PFSK-1 (cell line): ENCODE measurements around the gene PGAM5.

ENCODE experiments used
- FOXP2 ChIP-seq: optimal IDR thresholded peaks from 2 replicates; pipeline ENCODE3; 2011; ENCODE audit warnings: borderline replicate concordance, control low read depth, inconsistent platforms; ENCODE audit not compliant: insufficient read depth; ENCODE audit errors: extremely low read length, extremely low read depth
- POLR2AphosphoS5 ChIP-seq: IDR thresholded peaks from 2 replicates; pipeline ENCODE4 v1.6.1; 2012; ENCODE audit warnings: low read depth, mild to moderate bottlenecking, control low read depth, low read length, moderate library complexity
- TAF1 ChIP-seq: IDR thresholded peaks from 2 replicates; pipeline ENCODE4 v1.6.1; 2012; ENCODE audit warnings: low read length, control low read depth, borderline replicate concordance; ENCODE audit not compliant: insufficient read depth

DNA sequence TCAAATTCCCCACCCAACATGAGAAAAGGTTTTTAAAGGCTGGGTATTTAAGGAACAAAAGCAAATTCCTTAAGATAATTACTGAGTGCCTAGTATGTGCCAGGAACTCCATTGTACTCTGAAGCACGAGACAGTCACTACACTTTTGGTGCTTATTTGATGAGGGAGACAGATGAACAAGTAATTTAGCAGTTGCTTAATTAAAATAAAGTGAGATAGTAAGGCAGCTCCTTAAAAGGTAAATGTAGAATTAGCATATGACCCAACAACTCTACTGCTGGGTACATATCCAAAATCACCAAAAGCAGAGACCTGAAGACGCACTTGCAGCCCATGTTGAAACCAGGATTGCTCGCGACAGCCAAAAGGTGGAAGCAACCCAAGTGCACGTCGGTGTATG lies 44.8 kb upstream of the PGAM5 start:
- no peak for TF ChIP-seq FOXP2
- no peak for TF ChIP-seq TAF1
- no peak; the same call in 1 of the 2 replicates for TF ChIP-seq POLR2AphosphoS5
